SK-N-SH treated with all-trans-retinoic acid at 6 μM for 48 hours (cell line): ENCODE data around the gene PARP1.

ENCODE experiments used
- BACH2 ChIP-seq: fragments of 250-450 bp; sonication (Bioruptor Pico); IDR thresholded peaks from 2 replicates; pipeline ENCODE4 v1.9.0; 2021; ENCODE audit warnings: mild to moderate bottlenecking, borderline replicate concordance
- CREB5 ChIP-seq: fragments of 250-450 bp; sonication (Bioruptor Pico); IDR thresholded peaks from 2 replicates; pipeline ENCODE4 v1.5.1; 2020; ENCODE audit warnings: low read depth, mild to moderate bottlenecking, moderate library complexity
- CSRNP3 ChIP-seq: fragments of 250-450 bp; sonication (Bioruptor Pico); IDR thresholded peaks from 2 replicates; pipeline ENCODE4 v1.5.1; 2021; ENCODE audit warnings: mild to moderate bottlenecking, moderate library complexity
- ESRRG ChIP-seq: fragments of 250-450 bp; sonication (Bioruptor Pico); IDR thresholded peaks from 2 replicates; pipeline ENCODE4 v1.6.1; 2021; ENCODE audit warnings: mild to moderate bottlenecking
- PATZ1 ChIP-seq: fragments of 250-450 bp; sonication (Bioruptor Pico); IDR thresholded peaks from 2 replicates; pipeline ENCODE4 v1.8.0; 2020; ENCODE audit warnings: mild to moderate bottlenecking, moderate library complexity, borderline replicate concordance
- RARB ChIP-seq: fragments of 250-450 bp; sonication (Bioruptor Pico); IDR thresholded peaks from 2 replicates; pipeline ENCODE4 v1.8.0; 2021; ENCODE audit warnings: mild to moderate bottlenecking, moderate library complexity
- SNAI2 ChIP-seq: fragments of 250-450 bp; sonication (Bioruptor Pico); IDR thresholded peaks from 2 replicates; pipeline ENCODE4 v1.5.0; 2020; ENCODE audit warnings: mild to moderate bottlenecking, moderate library complexity
- TSHZ2 ChIP-seq: fragments of 250-450 bp; sonication (Bioruptor Pico); IDR thresholded peaks from 2 replicates; pipeline ENCODE4 v1.5.0; 2020; ENCODE audit warnings: mild to moderate bottlenecking, moderate library complexity
- ZFP3 ChIP-seq: fragments of 250-450 bp; sonication (Bioruptor Pico); IDR thresholded peaks from 2 replicates; pipeline ENCODE4 v1.5.0; 2020; ENCODE audit warnings: mild to moderate bottlenecking, moderate library complexity
- ZFP30 ChIP-seq: fragments of 450-650 bp; formaldehyde crosslinking; IDR thresholded peaks from 2 replicates; pipeline ENCODE4 v1.5.0; 2022; ENCODE audit warnings: mild to moderate bottlenecking, moderate library complexity
- ZNF565 ChIP-seq: fragments of 450-650 bp; formaldehyde crosslinking; conservative IDR thresholded peaks from 2 replicates; pipeline ENCODE4 v1.5.0; 2020; ENCODE audit warnings: low read depth, mild to moderate bottlenecking, moderate library complexity
- ZNF70 ChIP-seq: fragments of 450-650 bp; formaldehyde crosslinking; IDR thresholded peaks from 2 replicates; pipeline ENCODE4 v1.5.0; 2020; ENCODE audit warnings: mild to moderate bottlenecking, moderate library complexity
- ZNF8 ChIP-seq: fragments of 450-650 bp; formaldehyde crosslinking; IDR thresholded peaks from 2 replicates; pipeline ENCODE4 v1.5.0; 2020; ENCODE audit warnings: mild to moderate bottlenecking, moderate library complexity

GRCh38 chr1:226406401-226406881, 1.5 kb downstream of the PARP1 start:
- TF ChIP-seq PATZ1 = no peak
- no peak for TF ChIP-seq ZNF565 (CRISPR knock-in tag)
- TF ChIP-seq ZNF8 (CRISPR knock-in tag) = no peak
- no peak for TF ChIP-seq ZFP3
- no peak for TF ChIP-seq CREB5 (CRISPR knock-in tag)
- no peak for TF ChIP-seq RARB (CRISPR knock-in tag)
- TF ChIP-seq BACH2 (CRISPR knock-in tag) = no peak
- TF ChIP-seq SNAI2 (CRISPR knock-in tag) = no peak
- TF ChIP-seq ZNF70 (CRISPR knock-in tag) = no peak
- TF ChIP-seq CSRNP3 (CRISPR knock-in tag) = no peak
- TF ChIP-seq ZFP30 = no peak
- no peak for TF ChIP-seq TSHZ2 (CRISPR knock-in tag)
- no peak for TF ChIP-seq ESRRG (CRISPR knock-in tag)
